NCI-H187 (cell line): ENCODE results near the gene MYOM1.
"Not testable (repeated sequence)": the region's sequence is repeated elsewhere in the genome, so short reads cannot be mapped to it uniquely, and the experiment has no call there.

ENCODE experiments used
- DNase-seq, 2 experiments: peaks; one replicate each; lab custom pipeline; 2025; lab: John Stamatoyannopoulos, UW

MYOM1 gene

GRCh38 chr18:3218819-3219218 is 949 bp downstream of the MYOM1 start:
- no peak for DNase-seq

- DNase-seq = no peak
Measured at GRCh38 chr18:3217948-3218647, 1.7 kb downstream of the MYOM1 start.

- DNase-seq = no peak
Measured at GRCh38 chr18:3216987-3217386, 2.8 kb downstream of the MYOM1 start.

- DNase-seq = no peak
Measured at GRCh38 chr18:3214855-3215637, 4.7 kb downstream of the MYOM1 start.

- no peak for DNase-seq
Measured at GRCh38 chr18:3213300-3214059, 6.3 kb downstream of the MYOM1 start.

GRCh38 chr18:3212657-3213056 is 7.1 kb downstream of the MYOM1 start:
- no peak for DNase-seq

GRCh38 chr18:3211236-3211992 is 8.4 kb downstream of the MYOM1 start:
- DNase-seq = peak in 1 of 2 experiments; percentile 8

- DNase-seq = no peak
Measured at GRCh38 chr18:3209859-3210569, 9.8 kb downstream of the MYOM1 start.

GRCh38 chr18:3207565-3207964 is 12.2 kb downstream of the MYOM1 start:
- DNase-seq = no peak

GRCh38 chr18:3205239-3205638 is 14.5 kb downstream of the MYOM1 start:
- DNase-seq = no peak

GRCh38 chr18:3199942-3200645 is 19.7 kb downstream of the MYOM1 start:
- no peak for DNase-seq

GRCh38 chr18:3198260-3198860 is 21.4 kb downstream of the MYOM1 start:
- not testable (repeated sequence) for DNase-seq

- DNase-seq = no peak
Measured at GRCh38 chr18:3194947-3195612, 24.7 kb downstream of the MYOM1 start.

- DNase-seq = no peak
Measured at GRCh38 chr18:3193331-3193730, 26.4 kb downstream of the MYOM1 start.

- no peak for DNase-seq
Measured at GRCh38 chr18:3192752-3193151, 27.0 kb downstream of the MYOM1 start.

- no peak for DNase-seq
Measured at GRCh38 chr18:3192286-3192685, 27.5 kb downstream of the MYOM1 start.

GRCh38 chr18:3190610-3191009 is 29.2 kb downstream of the MYOM1 start:
- DNase-seq = no peak

GRCh38 chr18:3189884-3190283 is 29.9 kb downstream of the MYOM1 start:
- no peak for DNase-seq
